SK-N-SH treated with all-trans-retinoic acid at 6 μM for 48 hours (cell line): ENCODE data around the gene SETD4.

ENCODE experiments used
- ATAC-seq: fragments of 200-7000 bp; cut with Tn5 transposase; 3 replicates; pipeline ENCODE4 v1.9.1; 2020; ENCODE audit warnings: mild to moderate bottlenecking, moderate library complexity
- ZFP30 ChIP-seq: fragments of 450-650 bp; formaldehyde crosslinking; IDR thresholded peaks from 2 replicates; pipeline ENCODE4 v1.5.0; 2022; ENCODE audit warnings: mild to moderate bottlenecking, moderate library complexity
- TF ChIP-seq, protein P1 (sequence below): fragments of 250-450 bp; sonication (Bioruptor Pico); IDR thresholded peaks from 2 replicates; pipeline ENCODE4 v1.5.1; 2021; ENCODE audit warnings: mild to moderate bottlenecking, moderate library complexity
- TF ChIP-seq, protein P2 (sequence below): fragments of 250-450 bp; sonication (Bioruptor Pico); IDR thresholded peaks from 2 replicates; pipeline ENCODE4 v1.8.0; 2020; ENCODE audit warnings: mild to moderate bottlenecking, moderate library complexity, borderline replicate concordance
- TF ChIP-seq, protein P3 (sequence below): fragments of 250-450 bp; sonication (Bioruptor Pico); IDR thresholded peaks from 2 replicates; pipeline ENCODE4 v1.5.1; 2020; ENCODE audit warnings: low read depth, mild to moderate bottlenecking, moderate library complexity

Gene SETD4

DNA sequence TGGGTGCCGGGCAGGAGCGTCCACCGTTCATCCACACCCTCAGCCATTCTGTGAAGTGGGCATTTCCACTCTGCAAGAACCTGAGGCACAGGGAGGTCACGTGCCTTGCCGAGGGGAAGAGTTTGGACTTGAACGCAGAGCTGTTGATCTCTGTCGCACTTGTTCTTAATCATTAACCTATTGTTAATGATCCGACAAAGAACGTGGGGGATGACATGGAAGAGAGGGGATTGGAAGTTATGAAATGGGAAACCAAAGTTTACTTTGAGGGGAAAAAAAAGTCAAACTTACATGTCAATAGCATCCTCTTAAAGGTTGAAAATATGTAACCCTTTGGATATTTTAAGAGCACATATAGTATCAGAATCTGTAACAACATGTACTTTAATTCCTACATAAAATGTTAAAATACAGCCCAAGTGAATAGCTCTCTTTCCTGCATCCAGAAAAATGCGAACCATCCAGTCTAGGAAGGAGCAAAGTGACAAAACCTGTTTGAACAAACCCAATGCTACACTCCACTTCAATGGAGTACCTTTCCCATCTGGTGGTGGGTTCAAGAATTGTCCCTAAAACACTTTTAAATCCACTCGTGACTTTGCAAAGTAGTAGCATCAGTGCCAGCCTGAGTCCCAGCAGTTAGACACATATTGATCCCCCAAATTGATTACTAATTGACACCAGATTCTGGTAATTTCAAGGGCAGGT, 75.5 kb downstream of the SETD4 start:
- TF ChIP-seq, protein P1, sequence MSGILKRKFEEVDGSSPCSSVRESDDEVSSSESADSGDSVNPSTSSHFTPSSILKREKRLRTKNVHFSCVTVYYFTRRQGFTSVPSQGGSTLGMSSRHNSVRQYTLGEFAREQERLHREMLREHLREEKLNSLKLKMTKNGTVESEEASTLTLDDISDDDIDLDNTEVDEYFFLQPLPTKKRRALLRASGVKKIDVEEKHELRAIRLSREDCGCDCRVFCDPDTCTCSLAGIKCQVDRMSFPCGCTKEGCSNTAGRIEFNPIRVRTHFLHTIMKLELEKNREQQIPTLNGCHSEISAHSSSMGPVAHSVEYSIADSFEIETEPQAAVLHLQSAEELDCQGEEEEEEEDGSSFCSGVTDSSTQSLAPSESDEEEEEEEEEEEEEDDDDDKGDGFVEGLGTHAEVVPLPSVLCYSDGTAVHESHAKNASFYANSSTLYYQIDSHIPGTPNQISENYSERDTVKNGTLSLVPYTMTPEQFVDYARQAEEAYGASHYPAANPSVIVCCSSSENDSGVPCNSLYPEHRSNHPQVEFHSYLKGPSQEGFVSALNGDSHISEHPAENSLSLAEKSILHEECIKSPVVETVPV (CRISPR knock-in tag), result no peak
- TF ChIP-seq, protein P2, sequence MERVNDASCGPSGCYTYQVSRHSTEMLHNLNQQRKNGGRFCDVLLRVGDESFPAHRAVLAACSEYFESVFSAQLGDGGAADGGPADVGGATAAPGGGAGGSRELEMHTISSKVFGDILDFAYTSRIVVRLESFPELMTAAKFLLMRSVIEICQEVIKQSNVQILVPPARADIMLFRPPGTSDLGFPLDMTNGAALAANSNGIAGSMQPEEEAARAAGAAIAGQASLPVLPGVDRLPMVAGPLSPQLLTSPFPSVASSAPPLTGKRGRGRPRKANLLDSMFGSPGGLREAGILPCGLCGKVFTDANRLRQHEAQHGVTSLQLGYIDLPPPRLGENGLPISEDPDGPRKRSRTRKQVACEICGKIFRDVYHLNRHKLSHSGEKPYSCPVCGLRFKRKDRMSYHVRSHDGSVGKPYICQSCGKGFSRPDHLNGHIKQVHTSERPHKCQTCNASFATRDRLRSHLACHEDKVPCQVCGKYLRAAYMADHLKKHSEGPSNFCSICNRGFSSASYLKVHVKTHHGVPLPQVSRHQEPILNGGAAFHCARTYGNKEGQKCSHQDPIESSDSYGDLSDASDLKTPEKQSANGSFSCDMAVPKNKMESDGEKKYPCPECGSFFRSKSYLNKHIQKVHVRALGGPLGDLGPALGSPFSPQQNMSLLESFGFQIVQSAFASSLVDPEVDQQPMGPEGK (CRISPR knock-in tag), result no peak
- TF ChIP-seq ZFP30 (CRISPR knock-in tag), result no peak
- TF ChIP-seq, protein P3, sequence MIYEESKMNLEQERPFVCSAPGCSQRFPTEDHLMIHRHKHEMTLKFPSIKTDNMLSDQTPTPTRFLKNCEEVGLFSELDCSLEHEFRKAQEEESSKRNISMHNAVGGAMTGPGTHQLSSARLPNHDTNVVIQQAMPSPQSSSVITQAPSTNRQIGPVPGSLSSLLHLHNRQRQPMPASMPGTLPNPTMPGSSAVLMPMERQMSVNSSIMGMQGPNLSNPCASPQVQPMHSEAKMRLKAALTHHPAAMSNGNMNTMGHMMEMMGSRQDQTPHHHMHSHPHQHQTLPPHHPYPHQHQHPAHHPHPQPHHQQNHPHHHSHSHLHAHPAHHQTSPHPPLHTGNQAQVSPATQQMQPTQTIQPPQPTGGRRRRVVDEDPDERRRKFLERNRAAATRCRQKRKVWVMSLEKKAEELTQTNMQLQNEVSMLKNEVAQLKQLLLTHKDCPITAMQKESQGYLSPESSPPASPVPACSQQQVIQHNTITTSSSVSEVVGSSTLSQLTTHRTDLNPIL, result no peak
- ATAC-seq, result no peak
